Activated naive CD4-positive, alpha-beta T cell treated with anti-CD3 and anti-CD28 coated beads, Interleukin-2, amount 50 U/mL, for 16 hours (primary cell): ENCODE results near the gene UCP2.
"Not testable (repeated sequence)": the region's sequence is repeated elsewhere in the genome, so short reads cannot be mapped to it uniquely, and the experiment has no call there.

ENCODE experiments used
- DNase-seq: peaks from one replicate; pipeline ENCODE4 v3.0.0-alpha.2; 2020

The UCP2 gene

DNA sequence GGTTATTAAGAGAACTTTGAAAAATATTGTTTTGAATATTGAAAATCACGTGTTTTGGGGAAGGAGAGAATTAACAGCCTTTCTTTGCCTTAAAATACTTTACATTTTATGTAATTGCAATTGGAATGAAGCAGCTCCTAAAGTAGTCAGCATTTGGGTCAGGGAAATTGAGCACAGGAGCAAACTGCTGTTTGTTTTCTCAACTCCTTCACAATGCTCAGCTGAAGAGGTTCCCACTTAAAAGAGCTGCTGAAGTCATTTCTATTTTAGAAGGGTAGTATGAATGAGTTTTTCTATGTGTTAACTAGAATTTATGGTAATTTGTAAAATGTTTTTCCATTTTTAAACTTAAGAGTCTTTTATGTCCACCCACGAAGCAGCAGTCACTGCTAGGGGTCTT lies 8.1 kb upstream of the UCP2 start:
- DNase-seq, result no peak

DNA sequence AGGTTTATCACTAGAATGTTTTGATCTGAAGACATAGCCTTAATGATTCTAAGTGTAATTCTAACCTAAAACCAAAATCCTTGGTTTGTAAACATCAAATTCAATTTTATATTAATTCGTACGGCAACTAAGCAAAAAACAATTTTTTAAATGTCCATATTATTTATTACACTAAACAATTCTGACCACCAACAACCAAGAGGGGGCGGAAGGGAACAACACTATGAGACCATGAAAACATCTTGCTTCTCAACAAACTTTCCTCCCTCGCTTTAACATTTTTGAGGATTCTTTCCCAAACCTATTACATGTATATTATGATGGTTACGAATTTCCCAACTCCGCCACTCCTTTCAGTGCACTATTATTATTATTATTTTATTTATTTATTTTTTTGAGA lies 6.5 kb upstream of the UCP2 start:
- DNase-seq, result no peak

DNA sequence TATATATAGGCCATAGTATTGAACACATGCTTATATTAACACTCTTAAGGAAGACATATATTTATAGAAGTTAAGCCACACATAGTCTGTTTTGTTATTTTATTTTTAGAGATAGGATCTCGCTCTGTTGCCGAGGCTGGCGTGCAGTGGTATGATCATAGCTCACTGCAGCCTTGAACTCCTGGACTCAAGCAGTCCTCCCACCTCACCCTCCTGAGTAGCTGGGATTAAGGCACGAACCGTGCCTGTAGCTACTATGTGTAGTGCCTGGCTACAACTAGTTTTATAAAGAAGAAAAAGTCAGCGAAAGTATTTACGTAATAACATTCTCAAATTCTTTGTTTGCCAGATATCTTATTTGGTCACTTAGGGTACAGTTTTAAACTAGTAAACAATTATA lies 5.6 kb upstream of the UCP2 start:
- no peak for DNase-seq

DNA sequence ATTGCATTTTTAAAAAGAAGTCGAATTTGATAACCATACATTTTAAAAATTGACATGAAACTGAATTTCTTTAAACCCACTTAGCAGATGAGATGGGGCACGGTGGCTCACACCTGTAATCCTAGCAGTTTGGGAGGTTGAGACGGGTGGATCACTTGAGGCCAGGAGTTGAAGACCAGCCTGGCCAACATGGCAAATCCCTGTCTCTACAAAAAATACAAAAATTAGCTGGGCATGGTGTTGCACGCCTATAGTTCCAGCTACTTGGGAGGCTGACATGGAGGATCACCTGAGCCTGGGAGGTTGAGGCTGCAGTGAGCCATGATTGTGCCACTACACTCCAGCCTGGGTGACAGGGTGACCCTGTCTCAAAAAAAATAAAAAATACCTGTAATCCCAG lies 3.0 kb upstream of the UCP2 start:
- not testable (repeated sequence) for DNase-seq

DNA sequence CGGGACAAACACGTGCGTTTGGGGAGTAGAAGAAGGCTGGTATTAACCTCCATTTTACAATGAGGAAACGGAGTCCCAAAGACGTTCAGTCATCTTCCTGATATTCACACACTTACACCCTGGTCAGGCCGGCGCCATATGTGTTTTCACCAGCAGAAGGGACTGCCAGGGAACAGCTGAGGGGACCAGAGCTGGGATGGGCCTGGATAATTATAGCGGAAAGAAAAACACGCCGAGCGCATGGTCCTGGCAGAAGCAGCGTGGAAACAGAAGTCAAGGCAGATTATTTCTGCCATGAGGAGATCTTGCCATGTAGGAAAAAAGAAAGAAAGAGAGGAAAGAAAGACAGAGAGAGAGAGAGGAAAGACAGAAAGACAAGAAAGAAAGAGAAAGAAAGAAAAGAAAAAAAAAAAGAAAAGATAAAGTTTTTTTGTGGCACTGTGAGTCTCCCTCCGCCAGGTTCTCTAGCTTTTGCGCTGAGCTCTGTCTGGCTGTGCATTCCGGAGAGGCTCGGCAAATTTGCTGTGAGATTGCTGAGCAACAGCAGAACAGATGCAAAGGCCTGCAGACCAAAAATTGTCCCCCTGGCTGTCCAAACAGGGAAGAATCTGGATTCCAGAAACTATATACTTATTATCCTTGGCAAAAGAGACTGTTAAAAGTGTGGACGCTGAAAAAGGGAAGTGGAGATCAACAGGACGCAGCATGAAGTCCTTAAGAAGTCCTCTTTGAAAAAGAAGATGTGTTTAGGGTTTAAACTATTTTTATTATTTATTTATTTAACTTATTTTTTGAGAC lies 1.3 kb upstream of the UCP2 start:
- peak; percentile 34 for DNase-seq

DNA sequence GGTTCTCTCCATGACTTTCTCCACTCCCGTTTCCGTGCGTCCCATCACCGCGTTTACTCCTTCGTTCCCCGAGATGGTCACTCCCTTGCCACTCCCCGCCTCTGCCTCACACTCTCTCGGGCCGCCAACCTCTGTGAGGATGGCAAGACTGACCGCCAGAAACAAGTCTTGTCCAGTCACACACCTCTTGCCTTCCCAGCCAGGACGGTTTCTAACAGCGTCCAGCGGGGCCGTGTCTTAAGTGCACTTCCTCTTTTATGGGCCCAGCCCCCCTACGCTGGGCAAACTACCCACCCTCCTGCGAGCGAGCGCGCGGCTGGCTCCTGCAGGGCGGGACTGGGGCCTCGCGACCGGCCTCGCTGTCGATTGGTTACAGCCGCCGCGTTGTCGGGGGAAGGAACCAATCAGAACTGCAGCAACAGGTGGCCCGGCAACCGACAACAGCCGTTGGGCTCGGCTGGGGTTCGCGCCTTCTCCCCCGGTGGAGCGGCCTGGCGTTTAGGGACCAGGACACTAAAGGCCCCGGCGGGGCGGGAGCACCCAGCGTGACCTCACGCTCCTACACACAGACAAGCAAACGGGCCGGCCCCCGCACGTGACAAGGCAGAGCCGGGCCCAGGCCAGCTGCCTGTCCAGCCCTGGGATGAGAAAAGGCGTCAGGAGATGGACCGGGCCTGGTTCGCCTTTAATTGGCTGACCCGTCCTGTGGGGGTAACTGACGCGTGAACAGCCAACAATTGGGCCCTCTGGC lies 522 bp upstream of the UCP2 start:
- peak; percentile 94 for DNase-seq

DNA sequence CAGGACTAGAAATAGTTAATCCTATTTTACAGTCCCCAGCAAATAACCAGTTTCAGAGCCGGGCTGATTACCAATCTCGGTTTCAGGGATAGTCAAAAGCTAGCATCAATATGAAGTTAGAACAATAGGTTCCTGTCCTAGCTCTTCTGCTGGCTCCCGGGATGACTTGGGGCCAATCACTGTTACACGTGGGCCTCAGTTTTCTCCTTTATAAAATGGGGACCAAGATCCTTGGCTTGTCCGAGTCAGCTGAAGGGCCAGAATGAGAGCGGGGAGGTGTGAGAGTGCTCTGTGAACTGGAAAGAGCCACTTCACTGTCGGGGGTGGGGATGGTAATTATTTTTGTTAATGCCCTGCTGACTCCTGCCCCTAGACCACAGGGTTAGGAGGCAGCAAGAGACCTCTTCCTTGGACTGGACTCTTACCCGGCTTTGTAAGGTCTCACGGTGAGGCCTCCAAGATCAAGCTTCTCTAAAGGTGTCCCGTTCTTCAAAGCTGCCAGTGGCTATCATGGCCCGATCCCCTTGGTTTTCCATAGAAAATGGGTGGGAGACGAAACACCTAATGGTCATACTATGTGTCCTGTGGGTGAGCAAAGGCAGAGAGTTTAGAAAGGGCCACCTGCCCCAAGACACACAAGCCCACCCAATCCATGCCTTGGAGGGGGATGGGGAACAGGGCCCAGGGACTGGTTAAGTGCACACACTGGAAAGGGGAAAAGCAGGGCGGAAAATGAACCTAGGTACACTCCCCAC lies 1.4 kb downstream of the UCP2 start:
- no peak for DNase-seq

DNA sequence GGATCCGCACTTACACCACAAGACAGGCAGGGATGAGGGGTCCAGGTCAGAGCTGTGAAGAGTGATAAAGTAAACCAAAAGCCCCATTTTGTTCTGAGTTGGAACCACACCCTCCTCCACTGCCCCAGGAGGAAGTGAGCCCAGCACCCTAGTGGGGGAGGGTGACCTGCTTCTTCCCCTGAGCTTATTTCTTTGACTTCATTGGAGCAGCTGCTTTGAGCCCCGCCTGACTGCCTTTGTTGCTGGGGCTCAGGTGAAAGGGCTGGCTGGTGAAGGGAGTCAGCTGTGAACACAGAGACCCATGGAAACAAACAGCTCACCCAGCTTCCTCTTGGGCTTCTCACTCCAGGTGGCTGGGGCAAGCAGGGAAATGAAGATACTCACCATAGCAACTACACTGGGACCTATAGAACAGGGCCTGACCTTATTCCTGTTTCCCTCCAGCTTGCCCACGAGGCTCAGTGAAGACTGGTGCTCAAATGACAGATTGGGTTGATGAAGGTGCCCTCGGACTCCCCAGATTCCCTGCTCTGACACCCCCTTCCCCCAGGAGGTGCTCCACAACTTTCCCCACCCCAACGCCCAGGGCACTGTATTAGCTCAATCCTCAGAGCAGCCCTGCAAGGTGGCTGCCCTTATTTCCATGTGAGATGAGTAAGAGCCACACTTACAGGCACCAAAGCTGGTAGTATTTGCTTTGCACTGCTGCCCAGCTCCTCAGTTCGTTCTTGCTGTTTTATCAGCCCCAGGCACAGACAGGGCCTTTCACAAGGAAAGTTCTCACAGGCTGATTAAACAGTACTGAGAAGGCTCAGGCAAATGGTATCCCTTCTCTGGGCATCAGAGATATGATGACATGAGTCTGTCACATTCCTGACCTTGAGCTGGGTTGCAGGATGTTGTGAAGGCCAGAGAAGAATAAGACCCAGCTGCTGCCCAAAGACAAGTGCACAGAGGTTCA lies 2.4 kb downstream of the UCP2 start:
- DNase-seq, result peak; percentile 64

DNA sequence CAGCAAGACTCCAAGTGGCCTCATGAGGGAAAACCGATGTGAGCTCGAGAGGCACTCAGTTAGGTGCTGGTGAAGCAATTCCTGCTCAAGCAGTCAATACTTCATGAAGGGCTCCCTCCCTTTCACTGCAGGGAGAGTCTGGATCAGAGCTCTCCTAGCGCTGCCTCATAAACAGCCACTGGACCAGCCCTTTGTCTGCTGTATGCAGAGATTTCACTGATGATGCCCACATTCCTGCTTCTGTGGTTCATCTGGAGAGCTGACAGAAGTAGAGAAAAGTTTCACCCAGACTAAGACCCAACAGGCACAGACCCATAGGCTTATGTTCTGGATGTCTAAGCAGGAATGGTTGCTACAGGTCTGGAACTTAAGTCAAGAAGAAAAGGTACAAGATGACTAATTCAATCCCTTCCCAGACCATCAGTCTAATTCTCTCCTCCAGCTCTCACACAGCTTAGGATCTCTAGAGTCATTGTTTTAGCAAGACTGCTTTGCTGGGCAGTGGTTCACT lies 4.0 kb downstream of the UCP2 start:
- no peak for DNase-seq

DNA sequence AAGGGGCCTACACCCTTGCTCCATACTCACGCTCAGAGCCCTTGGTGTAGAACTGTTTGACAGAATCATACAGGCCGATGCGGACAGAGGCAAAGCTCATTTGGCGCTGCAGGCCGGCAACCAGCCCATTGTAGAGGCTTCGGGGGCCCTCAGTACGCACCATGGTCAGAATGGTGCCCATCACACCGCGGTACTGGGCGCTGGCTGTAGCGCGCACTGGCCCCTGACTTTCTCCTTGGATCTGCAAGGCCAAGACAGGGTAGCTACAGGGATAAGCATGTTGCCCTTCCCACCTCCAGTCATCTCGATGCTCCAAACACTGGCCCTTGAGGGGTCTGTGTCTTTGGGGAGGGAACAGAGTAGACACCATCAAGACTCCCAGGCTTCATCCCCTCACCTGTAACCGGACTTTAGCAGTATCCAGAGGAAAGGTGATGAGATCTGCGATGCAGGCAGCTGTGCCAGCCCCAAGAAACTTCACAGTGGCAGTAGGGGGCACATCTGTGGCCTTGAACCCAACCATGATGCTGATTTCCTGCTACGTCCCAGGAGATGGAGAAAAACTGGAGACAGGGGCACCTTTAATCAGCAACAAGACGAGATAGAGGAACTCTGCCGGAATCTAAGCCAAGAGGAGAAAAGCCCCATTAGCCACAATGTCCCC lies 4.7 kb downstream of the UCP2 start:
- no peak for DNase-seq

DNA sequence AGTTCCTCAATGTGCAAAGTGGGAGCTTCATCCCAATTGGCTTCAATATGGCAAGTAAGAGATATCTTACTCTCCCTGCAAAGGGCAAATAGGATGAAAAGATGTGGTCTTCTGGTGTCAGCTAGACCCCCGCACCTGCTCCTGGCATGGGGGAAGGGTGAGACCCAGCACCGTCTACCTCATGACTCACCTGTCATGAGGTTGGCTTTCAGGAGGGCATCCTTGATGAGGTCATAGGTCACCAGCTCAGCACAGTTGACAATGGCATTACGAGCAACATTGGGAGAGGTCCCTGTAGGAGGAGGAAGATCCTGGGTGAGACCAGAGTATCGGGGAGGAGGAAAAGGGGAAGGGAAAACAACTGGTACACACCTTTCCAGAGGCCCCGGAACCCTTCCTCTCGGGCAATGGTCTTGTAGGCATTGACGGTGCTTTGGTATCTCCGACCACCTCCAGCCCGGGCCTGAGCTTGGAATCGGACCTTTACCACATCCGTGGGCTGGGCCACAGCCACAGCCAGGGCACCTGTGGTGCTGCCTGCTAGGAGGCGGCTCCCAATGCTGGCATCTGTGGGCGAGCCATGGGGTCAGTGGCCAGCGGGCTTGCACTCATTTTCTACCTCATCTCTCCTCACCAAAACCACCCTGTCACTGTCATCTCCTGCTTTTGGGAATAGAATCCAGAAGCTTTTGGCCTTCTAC lies 6.0 kb downstream of the UCP2 start:
- no peak for DNase-seq

DNA sequence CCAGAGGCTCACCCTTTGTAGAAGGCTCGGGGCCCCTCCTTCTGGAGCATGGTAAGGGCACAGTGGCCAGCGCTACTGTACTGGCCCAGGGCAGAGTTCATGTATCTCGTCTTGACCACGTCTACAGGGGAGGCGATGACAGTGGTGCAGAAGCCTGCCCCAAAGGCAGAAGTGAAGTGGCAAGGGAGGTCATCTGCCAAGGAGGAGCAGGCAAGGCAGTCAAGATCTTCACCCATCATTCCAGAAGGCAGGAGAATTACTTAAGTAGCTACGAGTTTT lies 7.2 kb downstream of the UCP2 start:
- no peak for DNase-seq

DNA sequence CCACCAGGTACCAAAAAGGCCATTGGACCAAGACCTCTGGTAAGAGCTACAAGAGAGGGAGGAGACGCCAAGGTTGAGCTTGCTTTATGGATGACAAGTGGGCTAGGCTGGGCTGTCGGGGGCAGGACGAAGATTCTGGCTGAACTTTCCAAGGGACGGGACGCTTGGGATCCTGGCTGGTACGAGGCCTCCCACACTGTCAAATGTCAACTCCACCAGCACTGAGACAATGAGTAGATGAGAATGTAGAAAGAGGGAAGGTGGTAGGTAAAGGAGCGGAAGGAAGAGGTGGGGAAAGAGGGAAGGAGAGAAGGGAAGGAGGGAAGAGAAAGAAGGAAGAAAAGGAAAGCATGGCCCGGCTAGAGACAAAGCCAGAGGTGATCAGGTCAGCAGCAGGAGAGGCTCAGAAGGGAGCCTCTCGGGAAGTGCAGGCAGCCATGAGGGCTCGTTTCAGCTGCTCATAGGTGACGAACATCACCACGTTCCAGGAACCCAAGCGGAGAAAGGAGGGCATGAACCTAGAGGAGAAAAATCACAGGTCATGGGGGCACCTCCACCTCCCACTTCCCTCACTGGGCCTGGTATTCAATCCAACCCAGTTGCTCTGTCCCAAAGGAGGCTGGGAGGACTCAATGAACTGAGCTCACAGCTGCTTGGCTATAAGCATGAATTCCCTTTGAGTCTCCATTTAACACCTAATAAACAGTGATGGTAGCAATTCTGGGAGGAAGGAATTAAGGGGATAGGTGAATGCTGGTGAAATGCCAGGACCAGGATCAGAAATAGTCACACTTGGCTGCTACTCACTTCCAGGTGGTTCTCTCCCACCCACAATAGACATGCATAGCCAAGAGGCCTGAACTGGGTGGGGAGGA lies 7.8 kb downstream of the UCP2 start:
- no peak for DNase-seq

DNA sequence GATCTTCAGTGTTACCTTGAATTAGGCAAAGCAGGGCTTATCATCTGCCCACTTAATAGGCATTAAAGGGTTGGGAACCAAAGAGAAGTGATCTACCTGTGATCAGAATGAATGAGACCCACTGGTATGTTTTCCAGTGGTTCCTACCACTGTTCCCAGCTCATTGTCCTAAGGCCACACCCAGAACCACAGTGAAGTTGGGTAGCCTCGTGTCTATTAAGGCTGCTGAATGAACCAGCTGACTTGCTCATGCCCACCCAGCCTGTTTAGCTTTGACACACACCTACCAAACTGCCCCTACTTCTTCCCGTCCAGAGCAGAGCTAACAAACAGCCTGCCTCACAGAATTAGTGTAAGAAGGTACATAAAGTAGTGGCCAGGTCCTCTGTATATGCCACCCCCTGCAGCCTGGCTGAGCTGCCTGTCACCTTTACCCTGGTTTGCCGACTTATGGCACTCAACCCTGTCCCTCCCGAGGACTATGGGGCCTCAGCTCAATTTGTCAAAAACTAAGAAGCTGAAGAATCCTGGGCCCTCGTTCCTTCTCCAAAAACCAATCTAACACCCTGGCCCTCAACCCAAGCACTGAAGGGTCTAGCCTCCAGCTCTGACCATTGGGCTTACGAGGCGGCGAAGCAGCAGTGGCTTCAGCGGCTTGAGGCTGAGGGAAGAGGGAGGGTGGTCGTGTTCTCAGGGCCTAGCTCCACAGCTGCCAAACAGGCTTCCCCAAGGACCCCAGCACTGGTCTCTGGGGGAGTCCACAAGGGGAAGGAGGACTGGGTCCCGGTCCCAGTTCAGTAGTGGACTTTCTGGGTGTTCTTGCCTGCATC lies 9.8 kb downstream of the UCP2 start:
- no peak for DNase-seq

DNA sequence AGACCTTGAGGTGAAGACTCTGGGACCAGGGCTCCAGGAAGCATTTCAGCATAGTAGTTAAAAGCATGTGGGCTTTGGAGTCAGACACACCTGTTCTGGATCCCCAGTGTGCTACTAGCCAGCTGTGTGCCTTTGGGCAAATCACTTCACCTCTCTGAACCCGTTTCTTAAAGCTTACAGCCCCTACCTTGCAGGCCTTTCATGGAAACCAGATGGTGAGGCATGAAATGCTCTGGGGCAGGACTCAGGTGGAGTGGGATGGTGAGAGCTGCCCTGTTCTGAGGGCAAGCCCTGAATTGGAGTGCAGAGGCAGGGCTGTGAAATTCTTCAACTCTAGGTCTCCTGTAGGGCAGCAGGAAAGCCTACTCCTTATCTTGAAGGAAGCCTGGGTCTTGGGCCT lies 10.5 kb downstream of the UCP2 start:
- DNase-seq, result no peak

DNA sequence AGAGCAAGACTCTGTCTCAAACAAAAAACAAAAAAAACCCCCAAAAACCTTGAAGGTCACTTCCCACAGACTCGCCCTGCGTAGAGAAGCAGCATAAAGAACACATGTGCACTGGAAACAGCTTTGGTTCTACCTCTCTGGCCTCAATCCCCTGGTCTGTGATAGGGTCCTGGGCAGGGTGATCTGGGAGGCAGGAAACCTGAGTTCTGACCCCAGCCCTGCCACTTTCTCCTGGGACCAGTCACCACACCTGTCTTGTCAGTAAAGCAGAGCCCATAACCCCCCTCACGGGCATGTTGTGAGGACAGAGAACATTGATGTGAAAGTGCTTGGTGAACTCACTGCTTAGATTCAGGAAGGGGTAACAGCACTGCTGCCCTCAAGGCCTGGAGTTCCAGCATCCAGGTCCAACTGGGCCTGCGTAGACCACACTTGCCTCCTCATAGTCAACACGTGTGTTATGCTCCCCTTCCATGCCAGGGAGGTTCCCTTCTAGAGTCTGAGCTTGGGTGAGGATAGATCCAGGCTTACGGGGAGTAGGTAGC lies 11.4 kb downstream of the UCP2 start:
- no peak for DNase-seq

DNA sequence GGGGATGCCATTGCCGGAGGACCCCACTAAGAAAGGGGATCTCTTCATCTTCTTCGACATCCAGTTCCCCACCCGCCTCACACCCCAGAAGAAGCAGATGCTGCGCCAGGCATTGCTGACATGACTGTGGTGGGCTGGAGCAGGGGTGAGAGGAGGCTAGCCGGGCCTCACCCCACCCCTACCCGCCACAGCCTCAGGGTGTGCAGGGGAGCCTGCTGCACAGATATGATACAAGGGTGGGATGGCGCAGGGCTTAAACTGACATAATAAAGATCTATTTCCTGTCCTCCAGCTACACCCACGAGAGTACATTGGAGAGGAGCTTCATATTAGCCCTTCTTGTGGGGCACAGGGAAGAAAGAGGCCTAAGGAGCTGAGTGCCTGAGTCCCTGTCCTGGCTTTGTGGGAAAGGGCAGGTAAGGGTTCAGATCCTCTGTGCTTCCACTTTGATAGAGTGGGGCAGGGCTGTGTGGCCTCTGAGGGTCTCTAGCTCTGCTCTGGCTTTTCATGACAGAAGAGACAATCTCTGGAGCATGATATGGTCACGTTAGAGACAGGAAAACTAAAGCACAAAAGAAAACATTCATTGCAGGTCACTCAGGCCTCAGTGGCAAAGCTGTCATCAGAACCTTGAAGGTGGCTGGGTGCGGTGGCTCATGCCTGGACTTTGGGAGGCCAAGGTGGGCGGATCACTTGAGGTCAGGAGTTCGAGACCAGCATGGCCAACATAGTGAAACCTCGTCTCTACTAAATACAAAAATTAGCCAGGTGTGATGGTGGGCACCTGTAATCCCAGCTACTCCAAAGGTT lies 12.4 kb downstream of the UCP2 start:
- DNase-seq, result no peak

DNA sequence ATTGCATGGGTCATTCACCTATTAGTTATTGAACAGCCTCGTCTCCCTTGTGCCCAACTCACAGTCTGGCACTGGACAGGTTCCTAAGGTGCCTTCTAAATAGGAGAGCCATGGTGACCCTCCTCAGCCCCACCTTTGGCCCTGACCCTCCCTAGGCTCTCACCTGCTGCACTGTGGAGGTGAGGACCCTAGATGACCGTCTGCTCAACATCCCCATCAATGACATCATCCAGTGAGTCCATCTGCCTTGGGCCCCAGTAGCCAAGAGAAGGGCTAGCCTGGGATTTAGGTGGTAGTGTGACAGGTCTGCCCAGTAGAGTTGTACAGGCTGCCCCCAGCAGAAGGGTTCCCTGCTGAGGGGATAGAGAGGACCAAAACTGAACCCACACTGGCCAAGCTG lies 13.6 kb downstream of the UCP2 start:
- DNase-seq, result no peak
